Activated T-cell treated with anti-CD3 and anti-CD28 coated beads, Interleukin-2, amount 50 U/mL, for 48 hours (primary cell): ENCODE results near the gene RPL36.

Experiments used
- DNase-seq, 2 experiments: peaks; one replicate each; pipeline ENCODE4 v3.0.0-alpha.2; 2020

RPL36 gene

DNA sequence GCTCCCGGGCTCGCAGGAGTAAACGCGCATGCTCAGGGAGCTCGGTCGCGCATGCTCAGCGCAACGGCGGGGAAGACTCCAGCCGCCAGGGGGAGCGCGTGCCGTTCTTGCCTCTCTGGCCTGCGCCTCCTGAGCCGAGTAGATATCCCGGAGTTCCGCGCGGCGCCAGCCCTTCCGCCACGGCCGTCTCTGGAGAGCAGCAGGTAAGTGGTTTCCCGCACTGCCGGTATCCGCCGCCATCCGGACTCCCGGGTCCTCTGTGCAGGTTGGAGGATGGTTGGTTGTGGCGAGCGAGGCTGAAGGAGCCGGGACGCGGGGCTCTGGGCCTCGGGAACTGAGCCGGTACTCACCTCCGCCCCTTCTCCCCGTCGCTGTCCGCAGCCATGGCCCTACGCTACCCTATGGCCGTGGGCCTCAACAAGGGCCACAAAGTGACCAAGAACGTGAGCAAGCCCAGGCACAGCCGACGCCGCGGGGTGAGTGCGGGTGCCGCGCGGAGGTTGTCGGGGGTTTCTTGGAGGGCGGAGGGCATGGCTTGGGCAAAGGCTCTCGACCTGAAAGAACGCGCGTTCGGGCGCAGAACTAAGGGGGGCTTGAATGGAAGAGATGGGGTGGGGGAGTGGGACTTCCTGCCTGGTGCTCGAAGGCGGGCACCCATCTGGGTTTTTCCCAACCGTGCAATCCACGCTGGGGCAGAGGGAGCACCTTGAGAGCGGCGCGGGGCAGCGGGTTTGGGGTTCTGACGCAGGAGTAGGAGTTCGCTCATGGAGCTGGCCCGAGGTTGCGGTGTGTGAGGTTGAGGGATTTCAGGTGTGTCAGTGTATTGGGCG, at the start of gene RPL36:
Gene RPL36 (plus strand): TSS at position 171 of the 830 bp plus-strand sequence. CDS start 213 bp downstream, at position 384.
- peak; percentile 100 for DNase-seq

DNA sequence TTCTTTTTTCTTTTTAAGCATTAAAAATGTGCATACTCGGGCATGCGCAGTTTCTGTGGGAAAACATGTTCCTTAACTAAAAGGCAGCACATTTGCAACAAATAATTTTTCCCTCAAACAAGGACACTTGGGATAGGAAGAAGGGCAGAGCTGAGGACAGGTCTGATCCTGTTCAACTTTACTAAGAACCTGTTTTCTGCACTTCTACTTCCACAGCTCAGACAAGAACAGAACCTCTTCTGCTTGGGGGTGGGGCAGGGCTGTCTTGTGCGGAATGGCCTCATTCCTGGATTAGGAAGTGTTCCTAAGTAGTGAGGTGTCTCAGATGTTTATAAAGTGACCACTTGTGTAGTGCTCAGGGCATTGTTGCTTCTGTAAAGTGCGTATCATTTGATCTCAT, 48.9 kb upstream of the RPL36 start:
- DNase-seq: no peak

DNA sequence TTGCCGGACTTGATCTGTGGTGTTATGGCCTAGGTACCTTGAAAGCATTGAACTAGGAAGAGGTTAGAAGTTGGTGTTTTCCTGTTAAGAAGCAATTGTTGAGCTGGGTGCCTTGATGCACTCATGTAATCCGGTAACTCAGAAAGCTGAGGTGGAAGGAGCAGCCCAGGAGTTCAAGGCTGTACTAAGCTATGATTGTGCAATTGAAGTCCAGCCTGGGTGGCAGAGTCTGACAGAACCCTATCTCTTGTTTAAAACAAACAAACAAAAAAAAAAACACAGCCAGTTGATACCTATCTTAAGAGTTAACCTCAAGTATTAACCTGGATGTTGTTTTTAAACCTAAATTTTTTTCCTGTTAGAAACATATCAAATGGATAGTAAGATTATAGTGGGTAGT, 47.9 kb upstream of the RPL36 start:
- no peak for DNase-seq

GRCh38 chr19:5643060-5643459, 47.0 kb upstream of the RPL36 start:
- no peak for DNase-seq

DNA sequence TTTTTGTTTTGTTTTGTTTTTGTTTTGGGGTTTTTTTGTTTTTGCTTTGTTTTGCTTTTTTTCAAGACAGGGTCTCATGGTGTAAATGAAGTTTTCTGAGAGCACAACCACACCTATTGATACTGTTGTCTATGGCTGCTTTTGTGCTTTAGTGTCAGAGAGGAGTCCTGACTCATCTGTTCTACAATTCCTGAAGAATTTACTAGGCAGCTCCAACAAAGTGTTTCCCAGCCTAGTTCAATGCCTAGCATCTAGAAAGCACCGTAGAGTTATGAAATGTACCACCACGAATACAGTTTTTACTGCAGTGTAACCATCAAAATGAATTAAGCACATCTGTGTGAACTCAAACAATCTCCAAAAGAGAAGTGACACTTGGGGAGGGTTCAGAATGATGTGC, 46.1 kb upstream of the RPL36 start:
- no peak for DNase-seq

DNA sequence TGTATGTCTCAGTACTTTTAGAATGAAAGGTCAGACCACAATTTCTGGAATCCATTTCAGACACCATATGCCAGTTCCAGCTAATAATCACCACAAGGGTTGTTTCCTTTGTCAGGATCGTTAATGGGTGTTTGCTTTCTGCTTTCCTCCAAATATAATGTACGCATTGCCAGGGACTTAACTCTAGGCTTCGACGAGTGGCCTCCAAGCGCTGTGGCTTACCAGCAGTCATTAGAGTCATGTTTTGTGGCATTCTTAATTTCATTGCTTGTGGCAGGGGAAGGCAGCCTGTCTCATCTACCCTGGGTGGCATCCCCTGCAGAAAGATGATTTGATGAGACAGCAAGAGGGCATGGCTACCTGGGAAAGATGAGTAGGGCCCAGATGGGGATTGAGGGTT, 44.7 kb upstream of the RPL36 start:
- DNase-seq: no peak

DNA sequence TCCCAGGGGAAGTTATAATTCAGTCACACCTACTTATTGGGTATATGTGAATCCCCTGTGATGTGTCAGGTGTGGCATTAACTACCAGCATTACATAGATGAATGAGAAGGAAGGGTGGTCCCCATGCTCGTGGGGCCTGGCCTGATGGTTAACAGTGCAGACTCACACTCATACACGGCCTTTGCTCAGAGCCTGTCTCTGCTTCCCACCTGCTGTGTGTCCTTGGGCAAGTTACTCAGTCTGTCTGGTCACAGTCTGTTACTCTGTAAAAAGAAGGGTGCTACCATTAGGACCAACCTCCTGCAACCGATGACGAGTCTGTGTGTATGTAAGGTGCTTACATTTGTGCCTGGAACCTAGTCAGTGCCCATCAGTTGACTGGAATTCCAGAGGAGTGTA, 43.4 kb upstream of the RPL36 start:
- DNase-seq: no peak

DNA sequence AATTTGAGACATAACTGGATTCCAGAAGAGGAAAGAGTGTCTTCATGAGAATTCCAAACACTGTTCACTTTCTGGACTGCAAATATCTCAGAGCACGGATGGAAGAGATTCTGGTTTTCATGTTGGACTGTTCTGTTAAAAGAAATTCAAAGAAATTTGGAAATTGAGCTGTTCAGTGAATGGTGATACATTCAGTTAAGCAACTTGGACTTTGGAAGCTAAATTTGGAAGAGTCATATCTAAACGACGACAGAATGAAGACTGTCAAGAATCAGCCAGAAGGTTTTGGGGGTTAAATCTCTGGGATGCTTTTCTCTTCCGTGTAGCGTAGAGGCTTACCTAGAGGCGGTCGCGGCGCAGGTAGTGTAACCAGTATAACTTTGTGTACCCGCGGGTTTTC, 41.6 kb upstream of the RPL36 start:
- DNase-seq: no peak

- no peak for DNase-seq
These were observed 38.7 kb upstream of the RPL36 start for GRCh38 chr19:5651361-5651760.

GRCh38 chr19:5652261-5652660, 37.8 kb upstream of the RPL36 start:
- DNase-seq: no peak

- no peak for DNase-seq
These were observed 35.2 kb upstream of the RPL36 start for GRCh38 chr19:5654931-5655330.

- no peak for DNase-seq
These were observed 34.7 kb upstream of the RPL36 start for GRCh38 chr19:5655412-5655811.

- DNase-seq: no peak
These were observed 28.6 kb upstream of the RPL36 start for GRCh38 chr19:5661483-5661882.

GRCh38 chr19:5663904-5664303, 26.2 kb upstream of the RPL36 start:
- no peak for DNase-seq

DNA sequence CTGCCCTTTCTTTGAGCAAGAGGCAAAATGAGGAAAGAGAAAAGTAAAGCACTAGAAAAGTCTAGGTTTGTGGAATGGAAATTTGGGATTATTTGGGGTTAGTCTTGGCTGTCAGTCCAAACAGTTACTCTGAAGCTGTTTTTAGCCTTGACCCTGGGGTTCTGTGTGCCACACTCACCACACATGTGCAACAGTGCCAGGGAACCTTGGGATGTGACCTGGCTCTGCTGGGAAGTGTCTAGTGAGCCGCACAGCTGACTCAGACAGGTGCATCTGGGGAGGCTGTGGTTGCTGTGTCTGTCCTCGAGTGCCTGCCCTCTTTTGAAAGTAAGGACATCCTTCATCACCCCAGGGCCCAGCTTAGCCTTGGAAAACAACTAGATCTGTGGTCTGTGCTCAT, 25.6 kb upstream of the RPL36 start:
- no peak for DNase-seq

DNA sequence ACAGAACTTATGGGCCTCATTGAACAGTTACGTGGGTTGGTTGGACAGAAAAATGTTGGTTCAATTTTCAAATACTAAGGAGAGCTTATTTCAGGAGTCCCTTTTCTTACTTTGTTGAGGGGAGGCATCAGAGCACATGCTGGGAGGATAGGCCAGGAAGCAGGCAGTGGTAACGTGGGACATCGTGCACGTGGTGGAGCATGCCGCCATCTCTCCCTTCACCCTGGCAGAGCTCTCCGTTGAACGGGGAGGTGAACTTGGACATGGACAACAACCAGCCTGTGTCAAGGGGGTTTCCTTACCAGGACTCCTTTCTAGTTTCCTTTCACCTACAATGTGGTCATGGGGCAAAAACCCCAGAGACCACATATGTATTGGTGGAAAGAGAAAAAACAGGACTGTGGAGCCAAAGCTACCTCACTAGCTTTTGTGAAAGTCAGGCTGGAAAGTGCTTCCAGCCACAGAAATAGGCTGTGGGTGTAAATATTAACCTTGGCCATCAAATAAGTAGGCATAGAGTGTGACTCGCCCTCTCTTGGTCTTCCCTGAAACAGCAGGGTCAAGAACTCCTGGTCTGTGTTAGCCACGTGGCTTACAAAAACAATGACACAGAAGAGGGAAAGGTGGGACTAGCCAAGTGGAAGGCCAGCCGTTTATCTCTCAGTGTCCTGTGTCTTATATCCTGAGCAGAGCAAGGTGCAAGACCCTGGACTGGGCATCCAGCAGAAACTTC, 24.1 kb upstream of the RPL36 start:
- no peak for DNase-seq

GRCh38 chr19:5666921-5667610, 23.0 kb upstream of the RPL36 start:
- DNase-seq: no peak

DNA sequence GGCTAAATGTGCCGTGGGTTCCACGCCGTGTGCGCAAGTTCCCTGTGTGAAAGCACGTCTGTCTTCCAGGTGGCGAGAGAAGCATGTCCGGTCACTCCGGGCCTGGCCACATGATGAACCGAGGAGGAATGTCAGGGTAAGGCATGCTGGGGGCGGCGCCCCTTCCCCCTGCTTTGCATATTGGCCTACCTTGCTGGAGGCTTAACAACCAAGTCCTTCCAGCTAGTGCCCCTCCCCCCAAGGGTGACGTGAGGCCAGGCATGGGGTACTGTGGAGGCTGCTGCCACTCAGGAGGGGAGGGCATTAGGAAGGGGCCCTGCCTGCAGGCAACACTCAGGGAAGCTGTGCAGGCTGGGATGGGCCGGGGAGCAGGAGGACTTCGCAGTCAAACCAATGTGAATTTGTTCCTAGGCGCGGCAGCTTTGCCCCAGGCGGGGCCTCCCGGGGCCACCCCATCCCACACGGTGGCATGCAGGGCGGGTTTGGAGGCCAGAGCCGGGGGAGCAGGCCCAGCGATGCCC, 22.3 kb upstream of the RPL36 start:
- DNase-seq: no peak

- no peak for DNase-seq
These were observed 20.9 kb upstream of the RPL36 start for GRCh38 chr19:5669212-5669611.

DNA sequence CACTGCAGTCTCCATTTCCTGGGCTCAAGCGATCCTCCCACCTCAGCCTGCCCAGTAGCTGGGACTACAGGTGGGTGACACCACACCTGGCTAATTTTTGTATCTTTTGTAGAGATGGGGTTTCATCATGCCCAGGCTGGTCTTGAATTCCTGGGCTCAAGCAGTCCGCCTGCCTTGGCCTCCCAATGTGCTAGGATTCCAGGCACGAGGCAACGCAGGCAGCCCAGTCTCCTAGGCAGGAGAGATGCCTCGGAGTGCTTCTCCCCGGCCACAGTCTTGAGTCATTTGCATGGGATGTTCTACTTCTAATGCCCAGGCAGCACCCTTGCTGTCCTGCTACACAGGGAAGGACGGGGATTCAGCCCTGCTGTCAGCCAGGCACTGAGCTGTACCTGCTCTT, 18.5 kb upstream of the RPL36 start:
- DNase-seq: no peak

DNA sequence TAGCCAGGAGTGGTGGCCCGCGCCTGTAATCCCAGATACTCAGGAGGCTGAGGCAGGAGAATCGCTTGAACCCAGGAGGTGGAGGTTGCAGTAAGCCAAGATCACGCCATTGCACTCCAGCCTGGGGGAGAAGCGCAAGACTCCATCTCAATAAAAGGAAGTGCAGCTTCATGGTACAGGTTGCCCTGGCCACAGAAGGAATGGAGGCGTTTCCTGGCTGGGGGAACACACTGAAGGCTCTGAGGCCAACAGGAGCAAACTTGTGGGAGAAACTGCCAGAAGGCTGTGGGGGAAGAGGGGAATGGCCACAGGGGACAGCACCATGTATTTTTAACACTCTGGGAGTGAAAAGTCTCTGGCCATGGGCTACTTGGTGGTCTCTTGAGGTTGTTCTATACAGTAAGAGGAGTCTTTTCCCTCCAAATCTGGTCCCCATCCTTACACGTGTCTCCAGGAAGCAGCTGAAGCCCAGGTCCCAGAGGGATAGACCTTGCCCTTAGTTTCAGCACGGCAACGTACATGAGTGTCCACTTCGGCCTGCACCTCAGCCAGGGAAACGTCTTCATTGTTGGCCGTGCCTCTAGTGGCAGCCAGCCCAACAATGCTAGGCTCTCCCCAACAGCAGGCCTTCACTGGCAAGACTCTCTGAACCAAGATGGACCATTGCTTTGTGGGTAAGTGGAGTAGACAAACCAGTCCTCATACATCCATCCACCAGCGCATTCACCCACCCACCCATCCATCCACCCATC, 17.2 kb upstream of the RPL36 start:
- no peak for DNase-seq

GRCh38 chr19:5673752-5674151, 16.3 kb upstream of the RPL36 start:
- no peak for DNase-seq

DNA sequence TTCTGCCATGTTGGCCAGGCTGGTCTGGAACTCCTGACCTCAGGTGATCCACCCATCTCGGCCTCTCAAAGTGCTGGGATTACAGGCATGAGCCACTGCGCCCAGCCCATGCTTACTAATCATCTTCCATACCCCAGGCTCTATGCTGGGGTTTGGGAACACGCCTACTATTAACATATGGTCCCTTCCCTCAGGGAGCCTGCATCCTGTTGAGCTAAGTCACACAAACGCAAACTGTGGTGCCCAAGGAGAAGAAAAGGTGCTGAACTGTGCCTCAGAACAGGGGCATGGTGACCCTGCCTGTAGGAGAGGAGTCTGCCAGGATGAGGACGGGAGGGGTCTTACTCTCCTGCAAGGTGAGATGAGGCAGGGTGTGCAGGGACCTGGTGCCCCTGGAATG, 15.4 kb upstream of the RPL36 start:
- DNase-seq: no peak
